Endodermal cell (in vitro differentiated cells): ENCODE results near the gene NRL. TPM values are rescaled to one million over a fixed set of nuclear protein-coding genes. Genes with fewer than 3 reads are reported as not detected.

ENCODE experiments used
- DNase-seq: peaks from one replicate; pipeline ENCODE4 v3.0.0-alpha.2; 2017
- H3K27ac ChIP-seq: 2 replicates; pipeline ENCODE4 v1.5.1; 2013; ENCODE audit warnings: mild to moderate bottlenecking, low read depth, low read length, moderate library complexity
- H3K27me3 ChIP-seq: 2 replicates; pipeline ENCODE4 v1.6.1; 2013; ENCODE audit warnings: mild to moderate bottlenecking, low read length, moderate library complexity; ENCODE audit not compliant: insufficient read depth, control insufficient read depth, poor library complexity, severe bottlenecking
- H3K36me3 ChIP-seq: 2 replicates; pipeline ENCODE4 v1.7.0; 2013; ENCODE audit warnings: mild to moderate bottlenecking, low read length, moderate library complexity; ENCODE audit not compliant: control insufficient read depth, insufficient read depth
- H3K4me1 ChIP-seq: one replicate; pipeline ENCODE4 v1.7.0; 2013; ENCODE audit warnings: low read length; ENCODE audit not compliant: control insufficient read depth, insufficient read depth
- H3K4me3 ChIP-seq: 2 replicates; pipeline ENCODE4 v1.5.1; 2013; ENCODE audit warnings: mild to moderate bottlenecking, low read length, moderate library complexity
- H3K9ac ChIP-seq: 2 replicates; pipeline ENCODE4 v1.6.1; 2013; ENCODE audit warnings: mild to moderate bottlenecking, low read length, moderate library complexity; ENCODE audit not compliant: poor library complexity, severe bottlenecking; ENCODE audit errors: extremely low read depth
- H3K9me3 ChIP-seq: 2 replicates; pipeline ENCODE4 v1.6.1; 2013; ENCODE audit warnings: mild to moderate bottlenecking, low read length, moderate library complexity; ENCODE audit not compliant: control insufficient read depth
- H3K27ac Mint-ChIP-seq: 2 replicates; pipeline ENCODE4 v1.8.0; 2020; ENCODE audit warnings: mixed read lengths
- H3K27me3 Mint-ChIP-seq: 2 replicates; pipeline ENCODE4 v1.8.0; 2021; ENCODE audit warnings: mild to moderate bottlenecking, mixed read lengths; ENCODE audit not compliant: insufficient read depth
- H3K36me3 Mint-ChIP-seq: 2 replicates; pipeline ENCODE4 v1.8.0; 2020; ENCODE audit warnings: low read depth, mixed read lengths
- H3K4me1 Mint-ChIP-seq: 2 replicates; pipeline ENCODE4 v1.8.0; 2020; ENCODE audit warnings: mixed read lengths
- H3K4me3 Mint-ChIP-seq: 2 replicates; pipeline ENCODE4 v1.8.0; 2020; ENCODE audit warnings: mild to moderate bottlenecking, moderate library complexity, mixed read lengths
- H3K9me3 Mint-ChIP-seq: 2 replicates; pipeline ENCODE4 v1.8.0; 2020; ENCODE audit warnings: mild to moderate bottlenecking, mixed read lengths
- WGBS, 2 experiments: methylation state at CpG; one replicate each; pipeline versions ENCODE4 v1.1.5 to v1.1.7; 2013; ENCODE audit warnings: missing lambda C conversion rate in 2 of 2, mixed read lengths in 1 of 2; ENCODE audit not compliant: insufficient coverage in 1 of 2, insufficient read length in 1 of 2; 5-methylcytosine and 5-hydroxymethylcytosine counted together
- total RNA-seq, 2 donors: library from RNA; stranded (reverse); fragmentation: NEBNext Ultra II Directional in 1 of 2; extraction: Animal tissue kit (Norgen Biotek cat#: 25700) in 1 of 2; gene quantifications; 2 replicates in 1 of 2; 3 replicates in 1 of 2; pipeline ENCODE4 v1.2.1, GENCODE V29; 2021
- TF ChIP-seq, protein P1 (sequence below): fragments of 200-600 bp; sonication (generic); conservative IDR thresholded peaks from 2 replicates; pipeline ENCODE4 v1.5.0; 2021; ENCODE audit warnings: antibody characterized with exemption, mild to moderate bottlenecking

NRL gene
- total RNA-seq, 2 donors from 2014 or later: 1.9 TPM

DNA sequence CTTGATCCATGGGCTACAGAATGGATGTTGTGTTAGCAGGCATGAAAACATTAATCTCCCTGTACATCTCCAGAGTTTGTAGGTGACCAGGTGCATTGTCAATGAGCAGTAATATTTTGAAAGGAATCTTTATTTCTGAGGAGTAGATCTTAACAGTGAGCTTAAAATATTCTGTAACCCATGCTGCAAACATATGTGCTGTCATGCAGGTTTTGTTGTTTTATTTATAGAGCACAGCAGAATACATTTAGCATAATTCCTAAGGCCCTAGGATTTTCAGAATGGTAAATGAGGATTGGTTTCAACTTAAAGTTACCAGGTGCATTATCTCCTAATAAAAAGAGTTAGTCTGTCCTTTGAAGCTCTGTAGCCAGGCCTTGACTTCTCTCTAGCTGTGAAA, 12.2 kb upstream of the NRL start:
- H3K27me3 ChIP-seq: no peaks in the 10 kb centered on the region
- no peaks in the 10 kb centered on the region for H3K4me1 ChIP-seq
- no peaks in the 10 kb centered on the region for H3K9me3 ChIP-seq
- peaks cover 19% of the 10 kb centered on the region for H3K36me3 ChIP-seq
- Mint-ChIP-seq H3K27me3 (no peaks in the 10 kb centered on the region), H3K4me1 (peaks cover 4% of the 10 kb centered on the region), H3K36me3 (peaks cover 17% of the 10 kb centered on the region), H3K9me3 (no peaks in the 10 kb centered on the region), H3K4me3 (no peak overlapping the region), H3K27ac (no peak overlapping the region)
- H3K4me3 ChIP-seq: no peak overlapping the region
- TF ChIP-seq, protein P1, sequence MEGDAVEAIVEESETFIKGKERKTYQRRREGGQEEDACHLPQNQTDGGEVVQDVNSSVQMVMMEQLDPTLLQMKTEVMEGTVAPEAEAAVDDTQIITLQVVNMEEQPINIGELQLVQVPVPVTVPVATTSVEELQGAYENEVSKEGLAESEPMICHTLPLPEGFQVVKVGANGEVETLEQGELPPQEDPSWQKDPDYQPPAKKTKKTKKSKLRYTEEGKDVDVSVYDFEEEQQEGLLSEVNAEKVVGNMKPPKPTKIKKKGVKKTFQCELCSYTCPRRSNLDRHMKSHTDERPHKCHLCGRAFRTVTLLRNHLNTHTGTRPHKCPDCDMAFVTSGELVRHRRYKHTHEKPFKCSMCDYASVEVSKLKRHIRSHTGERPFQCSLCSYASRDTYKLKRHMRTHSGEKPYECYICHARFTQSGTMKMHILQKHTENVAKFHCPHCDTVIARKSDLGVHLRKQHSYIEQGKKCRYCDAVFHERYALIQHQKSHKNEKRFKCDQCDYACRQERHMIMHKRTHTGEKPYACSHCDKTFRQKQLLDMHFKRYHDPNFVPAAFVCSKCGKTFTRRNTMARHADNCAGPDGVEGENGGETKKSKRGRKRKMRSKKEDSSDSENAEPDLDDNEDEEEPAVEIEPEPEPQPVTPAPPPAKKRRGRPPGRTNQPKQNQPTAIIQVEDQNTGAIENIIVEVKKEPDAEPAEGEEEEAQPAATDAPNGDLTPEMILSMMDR: no peak
- no peak overlapping the region for H3K9ac ChIP-seq
- DNase-seq: no peak
- no peak overlapping the region for H3K27ac ChIP-seq

DNA sequence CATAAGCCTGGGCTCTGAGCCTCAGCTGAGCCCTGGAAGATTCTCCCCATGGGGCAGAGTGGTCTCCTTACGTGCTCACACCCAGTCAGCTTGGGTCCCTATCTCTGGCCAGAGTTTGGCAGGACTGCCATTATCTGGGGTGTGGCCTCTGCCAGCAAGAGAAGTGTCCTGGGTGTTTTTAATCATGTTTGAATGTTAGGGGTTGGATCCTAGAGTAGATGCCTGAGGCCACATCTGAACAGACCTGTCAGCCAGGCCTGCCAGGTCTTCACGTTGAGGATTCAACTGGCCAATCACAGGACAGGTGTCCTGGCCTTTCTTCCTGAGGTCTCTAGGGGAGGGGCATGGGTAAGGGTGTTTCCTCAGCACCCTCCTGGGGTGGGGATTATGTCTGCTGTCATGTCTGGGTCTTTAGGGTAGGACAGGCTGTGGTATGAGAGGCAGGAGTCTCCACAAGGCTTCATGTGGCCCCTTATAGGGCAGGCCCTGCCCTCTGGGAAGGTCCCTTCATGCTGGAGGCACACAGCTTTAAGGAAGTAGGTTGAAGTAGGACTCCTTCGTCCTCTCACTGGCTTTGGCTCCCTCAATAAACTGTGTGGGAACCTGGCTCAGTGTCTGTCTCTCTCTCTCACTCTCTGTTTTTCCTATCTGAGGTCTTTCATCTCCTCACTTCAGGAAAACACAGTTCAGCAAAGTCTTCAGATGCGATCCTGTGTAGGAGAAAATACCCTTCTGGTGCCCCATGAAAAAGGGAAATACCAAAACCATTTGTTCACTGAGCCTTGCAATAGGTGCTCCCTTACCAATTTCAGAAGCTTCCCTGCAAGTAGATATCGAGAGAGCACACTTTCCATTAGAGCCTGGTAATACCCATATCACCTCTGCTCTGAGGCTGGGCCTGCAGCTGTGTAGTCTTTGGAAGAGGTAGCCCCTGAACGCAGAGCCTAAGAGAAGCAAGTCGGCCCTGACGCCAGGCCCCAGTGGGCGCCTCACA, 9.0 kb upstream of the NRL start:
- peaks cover 40% of the 10 kb centered on the region for H3K36me3 Mint-ChIP-seq
- H3K4me1 Mint-ChIP-seq: peaks cover 4% of the 10 kb centered on the region

DNA sequence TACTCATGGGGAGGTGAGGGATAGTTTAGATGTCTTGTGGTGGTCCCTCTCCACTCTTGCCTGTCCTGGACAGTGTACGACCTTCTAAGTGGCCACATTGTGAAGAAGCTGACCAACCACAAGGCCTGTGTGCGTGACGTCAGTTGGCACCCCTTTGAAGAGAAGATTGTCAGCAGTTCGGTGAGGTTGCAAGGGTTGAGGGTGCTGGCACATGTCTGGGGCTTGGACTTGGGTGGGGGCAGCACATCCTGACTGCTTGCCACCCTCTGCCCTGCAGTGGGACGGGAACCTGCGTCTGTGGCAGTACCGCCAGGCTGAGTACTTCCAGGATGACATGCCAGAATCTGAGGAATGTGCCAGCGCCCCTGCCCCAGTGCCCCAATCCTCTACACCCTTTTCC, 8.1 kb upstream of the NRL start:
- Histone ChIP-seq H3K9me3 (no peaks in the 10 kb centered on the region), H3K27me3 (no peaks in the 10 kb centered on the region), H3K4me3 (no peak overlapping the region), H3K9ac (no peak overlapping the region), H3K36me3 (peaks cover 53% of the 10 kb centered on the region), H3K27ac (no peak overlapping the region), H3K4me1 (no peaks in the 10 kb centered on the region)
- Mint-ChIP-seq H3K27ac (peak overlapping the region; percentile 39), H3K9me3 (no peaks in the 10 kb centered on the region), H3K27me3 (no peaks in the 10 kb centered on the region), H3K4me3 (no peak overlapping the region), H3K36me3 (peaks cover 49% of the 10 kb centered on the region), H3K4me1 (peaks cover 4% of the 10 kb centered on the region)
- no peak for DNase-seq
- TF ChIP-seq, protein P1: no peak
- 94 to 98% methylated on average over 7 to 8 of the region's 8 CpGs for WGBS, 2 experiments

More for the DNA sequence above, 9.0 kb upstream of the NRL start:
- Mint-ChIP-seq H3K27me3 (no peaks in the 10 kb centered on the region), H3K4me3 (no peak overlapping the region), H3K27ac (peak overlapping the region; percentile 61), H3K9me3 (no peaks in the 10 kb centered on the region)
- Histone ChIP-seq H3K27ac (no peak overlapping the region), H3K27me3 (no peaks in the 10 kb centered on the region), H3K4me1 (no peaks in the 10 kb centered on the region), H3K36me3 (peaks cover 44% of the 10 kb centered on the region), H3K9me3 (no peaks in the 10 kb centered on the region), H3K9ac (no peak overlapping the region), H3K4me3 (no peak overlapping the region)
- whole genome bisulfite sequencing, 2 experiments: 90 to 92% methylated on average over 6 to 9 of the region's 9 CpGs
- DNase-seq: peak; percentile 62
- TF ChIP-seq, protein P1: no peak
